Activated naive CD4-positive, alpha-beta T cell treated with anti-CD3 and anti-CD28 coated beads, Interleukin-2, amount 50 U/mL, for 72 hours (primary cell): Measurements from ENCODE around the gene NKRF. TPM values are rescaled to one million over a fixed set of nuclear protein-coding genes. Genes with fewer than 3 reads are reported as not detected.
A peak's percentile ranks its signal among the peaks of the same experiment; 100 is the strongest.

Source experiments
- ATAC-seq, 2 donors: fragments of 150-1000 bp; cut with Tn5 transposase; 2 replicates each; pipeline ENCODE4 v1.10.0; 2021; ENCODE audit warnings: mild to moderate bottlenecking in 2 of 2, moderate library complexity in 2 of 2
- DNase-seq, 2 donors: peaks; one replicate each; pipeline ENCODE4 v3.0.0; 2021 to 2022; ENCODE audit warnings: low spot score in 2 of 2
- H3K27ac Mint-ChIP-seq, 2 donors: one replicate each; pipeline ENCODE4 v1.8.0; 2022; ENCODE audit warnings: mild to moderate bottlenecking in 2 of 2, mixed read lengths in 2 of 2
- H3K36me3 Mint-ChIP-seq, 2 donors: one replicate each; pipeline ENCODE4 v1.8.0; 2022; ENCODE audit warnings: mixed read lengths in 2 of 2
- H3K9me3 Mint-ChIP-seq, 2 donors: one replicate each; pipeline ENCODE4 v1.8.0; 2022; ENCODE audit warnings: mixed read lengths in 2 of 2
- total RNA-seq, 2 donors: library from RNA; stranded (reverse); gene quantifications; one replicate each; pipeline ENCODE4 v1.2.3, GENCODE V29; 2022

The NKRF gene
- total RNA-seq, 2 donors from 2014 or later = 17.1 to 21.9 TPM

- no peak for DNase-seq
- Mint-ChIP-seq H3K9me3 (no peaks in the 10 kb centered on the region), H3K36me3 (peaks cover 4 to 6% of the 10 kb centered on the region in 2 donors), H3K27ac (no peak overlapping the region)
- no peak for ATAC-seq
Observed at GRCh38 chrX:119624417-119624816, 18.2 kb upstream of the NKRF start.

GRCh38 chrX:119622356-119623232, 16.4 kb upstream of the NKRF start:
- Mint-ChIP-seq H3K36me3 (no peaks in the 10 kb centered on the region), H3K27ac (no peak overlapping the region), H3K9me3 (no peaks in the 10 kb centered on the region)
- ATAC-seq (no peak), DNase-seq (no peak)

- no peaks in the 10 kb centered on the region for H3K36me3 Mint-ChIP-seq
- no peak overlapping the region for H3K27ac Mint-ChIP-seq
Observed at GRCh38 chrX:119618439-119618838, 12.2 kb upstream of the NKRF start.

GRCh38 chrX:119617517-119618164, 11.4 kb upstream of the NKRF start:
- Mint-ChIP-seq H3K36me3 (no peaks in the 10 kb centered on the region), H3K9me3 (no peaks in the 10 kb centered on the region)
- no peak for ATAC-seq

More at GRCh38 chrX:119618439-119618838, 12.2 kb upstream of the NKRF start:
- DNase-seq (no peak), ATAC-seq (no peak)
- no peaks in the 10 kb centered on the region for H3K9me3 Mint-ChIP-seq

GRCh38 chrX:119614776-119615175, 8.6 kb upstream of the NKRF start:
- Mint-ChIP-seq H3K36me3 (no peaks in the 10 kb centered on the region), H3K27ac (peak overlapping the region in 1 of 2 donors; percentile 35), H3K9me3 (no peaks in the 10 kb centered on the region)
- ATAC-seq (no peak), DNase-seq (no peak)

More at GRCh38 chrX:119617517-119618164, 11.4 kb upstream of the NKRF start:
- DNase-seq = no peak
- H3K27ac Mint-ChIP-seq = no peak overlapping the region

GRCh38 chrX:119607018-119607389, 780 bp upstream of the NKRF start:
- Mint-ChIP-seq H3K36me3 (peaks cover 12 to 13% of the 10 kb centered on the region in 2 donors), H3K27ac (peak overlapping the region; percentile 97 to 98), H3K9me3 (no peaks in the 10 kb centered on the region)
- no peak for DNase-seq
- ATAC-seq = no peak

GRCh38 chrX:119605464-119606279, 552 bp downstream of the NKRF start:
- DNase-seq = peak; percentile 32 to 54
- ATAC-seq = peak; percentile 55 to 65
- Mint-ChIP-seq H3K27ac (peak overlapping the region; percentile 97 to 98), H3K9me3 (no peaks in the 10 kb centered on the region), H3K36me3 (peaks cover 12 to 13% of the 10 kb centered on the region in 2 donors)

GRCh38 chrX:119604766-119605463, 1.3 kb downstream of the NKRF start:
- Mint-ChIP-seq H3K27ac (peak overlapping the region; percentile 94 to 97), H3K9me3 (no peaks in the 10 kb centered on the region), H3K36me3 (peaks cover 12 to 13% of the 10 kb centered on the region in 2 donors)
- DNase-seq = no peak
- ATAC-seq = no peak

- ATAC-seq (no peak), DNase-seq (no peak)
- Mint-ChIP-seq H3K36me3 (peaks cover 12 to 13% of the 10 kb centered on the region in 2 donors), H3K9me3 (no peaks in the 10 kb centered on the region), H3K27ac (no peak overlapping the region)
Observed at GRCh38 chrX:119602701-119603255, 3.4 kb downstream of the NKRF start.

- Mint-ChIP-seq H3K27ac (peak overlapping the region in 1 of 2 donors; percentile 24), H3K9me3 (no peaks in the 10 kb centered on the region)
Observed at GRCh38 chrX:119589810-119590209, 16.4 kb downstream of the NKRF start.

GRCh38 chrX:119583431-119584059, 22.7 kb downstream of the NKRF start:
- H3K9me3 Mint-ChIP-seq = no peaks in the 10 kb centered on the region

More at GRCh38 chrX:119589810-119590209, 16.4 kb downstream of the NKRF start:
- H3K36me3 Mint-ChIP-seq = peaks cover 6 to 13% of the 10 kb centered on the region in 2 donors
- DNase-seq = no peak
- ATAC-seq = no peak

GRCh38 chrX:119579414-119579813, 26.8 kb downstream of the NKRF start:
- Mint-ChIP-seq H3K27ac (no peak overlapping the region), H3K36me3 (no peaks in the 10 kb centered on the region), H3K9me3 (no peaks in the 10 kb centered on the region)
- ATAC-seq (no peak), DNase-seq (no peak)

More at GRCh38 chrX:119583431-119584059, 22.7 kb downstream of the NKRF start:
- H3K36me3 Mint-ChIP-seq = no peaks in the 10 kb centered on the region
- peak; percentile 52 to 66 for ATAC-seq
- no peak for DNase-seq
- peak overlapping the region; percentile 18 to 68 for H3K27ac Mint-ChIP-seq

- DNase-seq (peak; percentile 83), ATAC-seq (peak; percentile 90 to 94)
- Mint-ChIP-seq H3K27ac (peak within 1 kb of the TSS; percentile 81 to 88), H3K9me3 (no peaks in the 10 kb centered on the region), H3K36me3 (no peaks in the 10 kb centered on the region)
Observed at GRCh38 chrX:119574394-119575266, 31.6 kb downstream of the NKRF start, which contains the start of gene UBE2A. Gene UBE2A (plus strand): TSS chrX:119574563. CDS start chrX:119574712, 149 bp downstream.

- no peaks in the 10 kb centered on the region for H3K9me3 Mint-ChIP-seq
- H3K36me3 Mint-ChIP-seq = no peaks in the 10 kb centered on the region
- DNase-seq (no peak), ATAC-seq (peak; percentile 15 to 18)
- H3K27ac Mint-ChIP-seq = peak overlapping the region; percentile 59 to 88
Observed at GRCh38 chrX:119573840-119574393, 32.3 kb downstream of the NKRF start.
